ENCODE measurements around the gene MRC2.

Gene MRC2

DNA sequence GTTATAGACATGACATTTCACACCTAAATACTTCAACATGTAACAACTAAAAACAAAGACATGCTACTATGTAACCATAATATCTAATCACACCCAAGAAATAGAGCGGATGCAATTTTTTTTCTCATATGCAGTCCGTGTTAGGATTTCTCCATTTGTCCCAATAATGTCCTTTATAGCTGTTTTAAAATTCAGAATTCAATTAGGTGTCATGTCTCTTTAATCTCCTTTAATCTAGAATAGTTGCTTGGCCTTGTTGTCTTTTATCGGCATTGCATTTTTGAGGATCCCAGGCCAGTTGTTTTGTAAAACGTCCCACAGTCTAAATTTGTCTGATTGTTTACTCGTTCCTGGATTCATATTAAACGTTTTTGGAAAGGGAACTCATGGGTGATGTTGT is 14.5 kb downstream of the MRC2 start:
- Histone ChIP-seq H3K9me3 (ENCODE audit: control insufficient read depth, low read length) (no peaks in the 10 kb centered on the region), H3K4me3 (ENCODE audit: low read depth, low read length) (no peak overlapping the region), H3K36me3 (ENCODE audit: control insufficient read depth, insufficient read depth, low read length) (no peaks in the 10 kb centered on the region), H3K4me2 (ENCODE audit: low read length) (no peak overlapping the region), H3K27ac (no peak overlapping the region), H3K79me2 (no peaks in the 10 kb centered on the region), H3K9ac (no peak overlapping the region), H3K4me1 (no peaks in the 10 kb centered on the region), H2AFZ (no peak overlapping the region), H3K27me3 (ENCODE audit: control insufficient read depth, insufficient read depth, low read length) (no peaks in the 10 kb centered on the region)
- TF ChIP-seq, protein P1, sequence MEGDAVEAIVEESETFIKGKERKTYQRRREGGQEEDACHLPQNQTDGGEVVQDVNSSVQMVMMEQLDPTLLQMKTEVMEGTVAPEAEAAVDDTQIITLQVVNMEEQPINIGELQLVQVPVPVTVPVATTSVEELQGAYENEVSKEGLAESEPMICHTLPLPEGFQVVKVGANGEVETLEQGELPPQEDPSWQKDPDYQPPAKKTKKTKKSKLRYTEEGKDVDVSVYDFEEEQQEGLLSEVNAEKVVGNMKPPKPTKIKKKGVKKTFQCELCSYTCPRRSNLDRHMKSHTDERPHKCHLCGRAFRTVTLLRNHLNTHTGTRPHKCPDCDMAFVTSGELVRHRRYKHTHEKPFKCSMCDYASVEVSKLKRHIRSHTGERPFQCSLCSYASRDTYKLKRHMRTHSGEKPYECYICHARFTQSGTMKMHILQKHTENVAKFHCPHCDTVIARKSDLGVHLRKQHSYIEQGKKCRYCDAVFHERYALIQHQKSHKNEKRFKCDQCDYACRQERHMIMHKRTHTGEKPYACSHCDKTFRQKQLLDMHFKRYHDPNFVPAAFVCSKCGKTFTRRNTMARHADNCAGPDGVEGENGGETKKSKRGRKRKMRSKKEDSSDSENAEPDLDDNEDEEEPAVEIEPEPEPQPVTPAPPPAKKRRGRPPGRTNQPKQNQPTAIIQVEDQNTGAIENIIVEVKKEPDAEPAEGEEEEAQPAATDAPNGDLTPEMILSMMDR (IDR thresholded peaks at IDR 0.05), result no peak

DNA sequence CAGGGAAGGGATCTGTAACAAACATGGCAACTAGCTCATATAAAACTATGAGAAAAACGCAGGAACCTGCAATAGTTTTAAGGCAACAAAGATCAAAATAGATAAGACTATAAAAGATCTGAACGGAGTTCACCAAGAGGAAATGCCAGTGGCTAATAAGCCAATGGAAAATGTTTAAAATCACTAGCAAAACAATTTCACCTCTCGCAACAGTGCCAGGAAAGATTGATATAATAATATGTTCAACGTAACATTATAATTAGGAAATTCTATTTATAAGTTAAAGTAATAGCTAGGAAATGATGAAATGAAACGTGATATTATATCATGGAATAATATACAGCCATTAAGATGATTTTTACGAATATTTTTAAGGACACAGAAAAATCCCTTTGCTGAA is 16.0 kb downstream of the MRC2 start:
- H3K4me2 ChIP-seq (ENCODE audit: low read length), result no peak overlapping the region
- no peaks in the 10 kb centered on the region for H3K36me3 ChIP-seq (ENCODE audit: control insufficient read depth, insufficient read depth, low read length)
- no peaks in the 10 kb centered on the region for H3K79me2 ChIP-seq
- H3K9me3 ChIP-seq (ENCODE audit: control insufficient read depth, low read length), result no peaks in the 10 kb centered on the region
- TF ChIP-seq, protein P1 (IDR thresholded peaks at IDR 0.05), result no peak
- H2AFZ ChIP-seq, result no peak overlapping the region
- H3K27me3 ChIP-seq (ENCODE audit: control insufficient read depth, insufficient read depth, low read length), result no peaks in the 10 kb centered on the region
- H3K9ac ChIP-seq, result no peak overlapping the region
- H3K27ac ChIP-seq, result no peak overlapping the region
- no peak overlapping the region for H3K4me3 ChIP-seq (ENCODE audit: low read depth, low read length)
- H3K4me1 ChIP-seq, result no peaks in the 10 kb centered on the region

DNA sequence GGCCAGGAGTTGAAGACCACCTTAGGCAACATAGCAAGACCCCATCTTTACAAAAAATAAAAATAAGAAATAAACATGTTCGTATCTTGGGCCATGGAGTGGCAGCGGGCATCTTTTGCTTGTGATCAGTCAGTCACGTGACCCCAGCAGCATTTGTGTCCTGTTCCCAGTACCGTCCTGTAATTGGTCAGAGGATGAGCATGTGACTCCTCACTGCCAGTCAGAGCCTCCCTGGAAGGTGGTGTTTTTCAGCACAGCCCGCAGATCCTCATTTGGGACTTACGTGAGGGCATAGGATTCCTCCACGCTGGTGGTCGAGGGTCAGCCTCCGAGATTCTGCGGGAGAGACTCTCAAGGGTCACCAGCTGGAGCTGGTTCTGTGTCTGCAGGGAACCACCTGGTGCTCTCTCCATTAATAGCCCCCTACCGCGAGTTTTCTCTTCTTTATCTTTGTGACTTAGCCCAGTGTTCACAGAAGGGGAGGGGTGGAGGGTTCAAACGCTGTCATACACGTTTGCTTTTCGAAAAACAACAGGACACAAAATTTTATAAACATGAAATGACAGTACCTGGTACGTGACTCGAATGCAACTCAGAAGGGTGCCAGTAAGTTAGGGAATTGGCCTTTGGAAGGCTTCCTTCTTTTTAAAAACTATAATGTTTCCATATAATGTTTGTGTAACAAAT is 17.2 kb downstream of the MRC2 start:
- no peak overlapping the region for H3K27ac ChIP-seq
- H3K9ac ChIP-seq, result no peak overlapping the region
- H3K4me3 ChIP-seq (ENCODE audit: low read depth, low read length), result no peak overlapping the region
- H3K79me2 ChIP-seq, result no peaks in the 10 kb centered on the region
- H3K27me3 ChIP-seq (ENCODE audit: control insufficient read depth, insufficient read depth, low read length), result no peaks in the 10 kb centered on the region
- H3K9me3 ChIP-seq (ENCODE audit: control insufficient read depth, low read length), result no peaks in the 10 kb centered on the region
- no peaks in the 10 kb centered on the region for H3K4me1 ChIP-seq
- no peaks in the 10 kb centered on the region for H3K36me3 ChIP-seq (ENCODE audit: control insufficient read depth, insufficient read depth, low read length)
- TF ChIP-seq, protein P1 (IDR thresholded peaks at IDR 0.05), result no peak
- no peak overlapping the region for H2AFZ ChIP-seq
- no peak overlapping the region for H3K4me2 ChIP-seq (ENCODE audit: low read length)

DNA sequence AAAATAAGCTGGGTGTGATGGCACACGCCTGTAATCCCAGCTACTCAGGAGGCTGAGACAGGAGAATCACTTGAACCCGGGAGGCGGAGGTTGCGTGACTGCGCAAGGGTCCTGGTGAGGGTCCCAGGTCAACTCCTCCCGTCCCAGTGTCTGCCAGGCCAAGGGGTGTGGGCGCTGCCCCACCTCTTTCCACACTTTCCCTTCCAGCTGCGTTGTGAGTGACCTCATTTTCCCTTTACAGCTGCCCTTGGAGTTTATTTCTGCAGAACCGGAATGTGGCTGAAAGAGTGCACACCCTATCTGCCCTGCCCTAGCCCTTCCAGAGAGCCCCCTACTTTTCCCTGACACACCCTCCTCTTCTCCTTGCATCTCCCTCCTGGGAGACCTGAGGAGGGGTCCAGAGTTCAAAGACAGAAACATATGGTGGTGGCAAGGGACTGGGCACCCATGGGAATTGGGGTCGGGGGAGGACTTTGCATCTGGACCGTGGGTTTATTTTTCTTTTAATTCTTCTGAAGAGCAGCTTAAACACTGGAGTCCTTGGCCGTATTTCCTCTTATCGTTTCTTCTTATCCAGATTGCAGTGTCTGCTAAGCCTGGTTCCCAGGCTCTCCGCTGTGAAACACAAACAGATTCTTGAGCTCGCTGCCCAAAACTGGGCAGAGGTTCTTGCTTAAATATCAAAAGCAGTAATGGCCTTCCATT is 20.9 kb downstream of the MRC2 start:
- no peaks in the 10 kb centered on the region for H3K9me3 ChIP-seq (ENCODE audit: control insufficient read depth, low read length)
- H3K4me2 ChIP-seq (ENCODE audit: low read length), result no peak overlapping the region
- TF ChIP-seq, protein P1 (IDR thresholded peaks at IDR 0.05), result no peak
- no peaks in the 10 kb centered on the region for H3K79me2 ChIP-seq
- peaks cover 2% of the 10 kb centered on the region for H3K4me1 ChIP-seq
- no peak overlapping the region for H2AFZ ChIP-seq
- no peaks in the 10 kb centered on the region for H3K36me3 ChIP-seq (ENCODE audit: control insufficient read depth, insufficient read depth, low read length)
- no peaks in the 10 kb centered on the region for H3K27me3 ChIP-seq (ENCODE audit: control insufficient read depth, insufficient read depth, low read length)
- H3K27ac ChIP-seq, result no peak overlapping the region
- no peak overlapping the region for H3K9ac ChIP-seq
- no peak overlapping the region for H3K4me3 ChIP-seq (ENCODE audit: low read depth, low read length)

DNA sequence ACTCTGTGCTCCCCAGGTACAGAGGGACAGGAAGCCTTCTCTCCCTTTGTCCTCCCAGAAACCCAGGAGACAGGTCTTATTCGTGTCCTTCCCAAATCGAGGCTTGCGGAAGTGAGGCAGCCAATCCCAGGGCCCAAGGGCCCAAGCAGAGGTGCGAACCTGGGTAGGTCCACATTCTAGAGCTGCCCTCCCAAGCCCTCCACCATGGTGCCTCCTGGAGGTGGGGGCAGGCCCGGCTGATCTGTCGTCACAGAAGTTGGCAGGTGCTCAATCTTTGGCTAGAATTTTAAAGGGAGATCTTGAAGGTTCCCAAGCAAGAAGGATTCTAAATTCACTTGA is 21.5 kb downstream of the MRC2 start:
- no peaks in the 10 kb centered on the region for H3K27me3 ChIP-seq (ENCODE audit: control insufficient read depth, insufficient read depth, low read length)
- H3K4me2 ChIP-seq (ENCODE audit: low read length), result no peak overlapping the region
- H3K4me3 ChIP-seq (ENCODE audit: low read depth, low read length), result no peak overlapping the region
- TF ChIP-seq, protein P1 (IDR thresholded peaks at IDR 0.05), result no peak
- no peaks in the 10 kb centered on the region for H3K9me3 ChIP-seq (ENCODE audit: control insufficient read depth, low read length)
- no peak overlapping the region for H2AFZ ChIP-seq
- no peak overlapping the region for H3K27ac ChIP-seq
- no peaks in the 10 kb centered on the region for H3K79me2 ChIP-seq
- peaks cover 4% of the 10 kb centered on the region for H3K4me1 ChIP-seq
- H3K9ac ChIP-seq, result no peak overlapping the region
- H3K36me3 ChIP-seq (ENCODE audit: control insufficient read depth, insufficient read depth, low read length), result no peaks in the 10 kb centered on the region
